OCI-LY1 (cell line): ENCODE results near the gene ZNF777.

Source experiments
- CTCF ChIP-seq: fragments of 200-600 bp; sonication (generic), shearing (Covaris generic); IDR thresholded peaks from 2 replicates; pipeline ENCODE4 v1.5.1; 2017; ENCODE audit warnings: mild to moderate bottlenecking, antibody characterized with exemption, low read length, moderate library complexity, mixed read lengths
- EZH2 ChIP-seq: fragments of 200-600 bp; sonication (generic), shearing (Covaris generic); IDR thresholded peaks from 2 replicates; pipeline ENCODE4 v1.8.0; 2017; ENCODE audit warnings: borderline replicate concordance, mixed run types, mild to moderate bottlenecking, antibody characterized with exemption, low read length, moderate library complexity, mixed read lengths

- TF ChIP-seq CTCF (no peak), EZH2 (no peak)
Measured at GRCh38 chr7:149467321-149467859, 6.5 kb upstream of the ZNF777 start.
